ENCODE data around the gene PPP1R7. TPM values are rescaled to one million over a fixed set of nuclear protein-coding genes. Genes with fewer than 3 reads are reported as not detected.
A peak's percentile ranks its signal among the peaks of the same experiment; 100 is the strongest.
"Not testable (repeated sequence)": the region's sequence is repeated elsewhere in the genome, so short reads cannot be mapped to it uniquely, and the experiment has no call there.

Gene PPP1R7
- total RNA-seq (10 to 100 TPM; 36.4 to 38.2 TPM), total RNA-seq (19.8 to 103 (median 54.3) reads per million in 172 experiments)
- 89.3 TPM for polyA plus RNA-seq (2013, experiment 1 of 2)
- 77.8 TPM for polyA plus RNA-seq (2013, experiment 2 of 2)

GRCh38 chr2:241149925-241150659 lies at the start of gene PPP1R7:
Gene PPP1R7, plus strand, starts transcription at chr2:241150467. Its CDS starts 29 bp downstream, at chr2:241150496.
- Mint-ChIP-seq H3K9me3 (no peaks in the 10 kb centered on the region), H3K4me1 (ENCODE audit: low read depth) (peaks cover 43% of the 10 kb centered on the region), H3K27ac (peak within 1 kb of the TSS; percentile 89), H3K4me3 (peak within 1 kb of the TSS; percentile 97), H3K36me3 (ENCODE audit: low read depth) (peaks cover 38% of the 10 kb centered on the region), H3K27me3 (no peaks in the 10 kb centered on the region)
- CTCF ChIA-PET = interaction anchor here (0.9 to 6.9 kb wide), 9 partner anchors 30 to 236 kb away, joined by 3 to 66 read pairs (median 5); no protein-coding TSS in a partner anchor
- no peaks in the 10 kb centered on the region for H3K27me3 ChIP-seq (ENCODE audit: control insufficient read depth in 1 of 2, insufficient read depth in 2 of 2, low read length in 2 of 2)
- H3K27ac ChIP-seq (ENCODE audit: low read depth in 1 of 2, low read length in 2 of 2) = peak within 1 kb of the TSS; percentile 53 to 65
- DNase-seq (peak; percentile 88 to 98 (median 94)), ATAC-seq (ENCODE audit: poor library complexity) (peak; percentile 80)
- intact Hi-C loops (cut with DNase I, micrococcal nuclease) = loop anchor here (1.0 to 10.0 kb wide), 14 partner anchors 47 to 585 kb away; partner anchors contain the start of genes MTERF4 (in 2 of the 2), CAPN10 (in 1 of the 2), D2HGDH (in 1 of the 2) and FARP2 (in 1 of the 2)
- no peaks in the 10 kb centered on the region for H3K9me3 ChIP-seq (ENCODE audit: control insufficient read depth in 1 of 2, insufficient read depth in 1 of 2, low read length in 2 of 2)
- peaks cover 13% of the 10 kb centered on the region for H3K36me3 ChIP-seq (ENCODE audit: insufficient read depth, low read length)
- peak; percentile 61 for TF ChIP-seq CTCF (IDR thresholded peaks at IDR 0.05)
- POLR2A ChIA-PET = interaction anchor here (0.6 to 4.9 kb wide), 26 partner anchors 14 to 564 kb away, joined by 3 to 73 read pairs (median 4); partner anchors contain the start of genes ATG4B, CAPN10, HDLBP and ING5
- peak within 1 kb of the TSS; percentile 93 for H3K4me3 ChIP-seq (ENCODE audit: low read length)
- peaks cover 36% of the 10 kb centered on the region for H3K4me1 ChIP-seq (ENCODE audit: insufficient read depth, low read length)

- peaks cover 80% of the 10 kb centered on the region for H3K4me1 ChIP-seq (ENCODE audit: insufficient read depth, low read length)
- Mint-ChIP-seq H3K9me3 (no peaks in the 10 kb centered on the region), H3K4me3 (peak within 1 kb of the TSS; percentile 95), H3K27ac (peak within 1 kb of the TSS; percentile 95), H3K27me3 (no peaks in the 10 kb centered on the region), H3K4me1 (ENCODE audit: low read depth) (peaks cover 73% of the 10 kb centered on the region), H3K36me3 (ENCODE audit: low read depth) (peaks cover 53% of the 10 kb centered on the region)
- H3K27me3 ChIP-seq (ENCODE audit: control insufficient read depth in 1 of 2, insufficient read depth in 2 of 2, low read length in 2 of 2) = no peaks in the 10 kb centered on the region
- DNase-seq = peak; percentile 79 to 95 (median 88)
- H3K27ac ChIP-seq (ENCODE audit: low read depth in 1 of 2, low read length in 2 of 2) = peak within 1 kb of the TSS; percentile 84 to 90
- TF ChIP-seq CTCF (IDR thresholded peaks at IDR 0.05) = no peak
- CTCF ChIA-PET = interaction anchor here (1.9 kb wide), 1 partner anchor 24 kb away, joined by 6 read pairs; no protein-coding TSS in a partner anchor
- peak within 1 kb of the TSS; percentile 65 for H3K4me3 ChIP-seq (ENCODE audit: low read length)
- POLR2A ChIA-PET = interaction anchor here (0.6 to 4.2 kb wide), 22 partner anchors 9 to 600 kb away, joined by 3 to 73 read pairs (median 4); partner anchors contain the start of genes HDLBP, ING5, PASK and PPP1R7
- H3K9me3 ChIP-seq (ENCODE audit: control insufficient read depth in 1 of 2, insufficient read depth in 1 of 2, low read length in 2 of 2) = no peaks in the 10 kb centered on the region
- peak; percentile 93 for ATAC-seq (ENCODE audit: poor library complexity)
- intact Hi-C loops (cut with DNase I, micrococcal nuclease) = loop anchor here (1.0 to 10.0 kb wide), 6 partner anchors 46 to 518 kb away; partner anchors contain the start of genes CAPN10 (in 1 of the 2), HDLBP (in 1 of the 2), PASK (in 1 of the 2) and PPP1R7 (in 1 of the 2)
- peaks cover 40% of the 10 kb centered on the region for H3K36me3 ChIP-seq (ENCODE audit: insufficient read depth, low read length)
Observed at GRCh38 chr2:241102239-241102803, 47.9 kb upstream of the PPP1R7 start, which contains the start of gene MTERF4. Gene MTERF4, minus strand, starts transcription at chr2:241102287. Its CDS starts 14 bp downstream, at chr2:241102273.

- H3K9me3 ChIP-seq (ENCODE audit: control insufficient read depth in 1 of 2, insufficient read depth in 1 of 2, low read length in 2 of 2) = peaks cover 0 to 3% of the 10 kb centered on the region in 2 experiments
- H3K9me3 Mint-ChIP-seq = no peaks in the 10 kb centered on the region
- POLR2A ChIA-PET = interaction anchor here (1.7 to 4.2 kb wide), 5 partner anchors 9 to 212 kb away, joined by 6 to 73 read pairs (median 16); partner anchors contain the start of genes HDLBP, PASK, PPP1R7 and SEPTIN2
- H3K4me1 ChIP-seq (ENCODE audit: insufficient read depth, low read length) = peaks cover 83% of the 10 kb centered on the region
- peak overlapping the region; percentile 84 to 90 for H3K27ac ChIP-seq (ENCODE audit: low read depth in 1 of 2, low read length in 2 of 2)
- peak overlapping the region; percentile 95 for H3K4me3 Mint-ChIP-seq
- H3K4me3 ChIP-seq (ENCODE audit: low read length) = peak overlapping the region; percentile 65
- peaks cover 45% of the 10 kb centered on the region for H3K36me3 Mint-ChIP-seq (ENCODE audit: low read depth)
- H3K4me1 Mint-ChIP-seq (ENCODE audit: low read depth) = peaks cover 73% of the 10 kb centered on the region
- CTCF ChIA-PET = interaction anchor here (1.9 kb wide), 1 partner anchor 25 kb away, joined by 6 read pairs; no protein-coding TSS in a partner anchor
- DNase-seq (no peak), ATAC-seq (ENCODE audit: poor library complexity) (no peak)
- peaks cover 36% of the 10 kb centered on the region for H3K36me3 ChIP-seq (ENCODE audit: insufficient read depth, low read length)
- peak overlapping the region; percentile 95 for H3K27ac Mint-ChIP-seq
- no peaks in the 10 kb centered on the region for H3K27me3 Mint-ChIP-seq
- intact Hi-C loops (cut with DNase I, micrococcal nuclease) = loop anchor here (2.0 to 10.0 kb wide), 5 partner anchors 46 to 518 kb away; partner anchors contain the start of genes CAPN10 (in 1 of the 2), HDLBP (in 1 of the 2), PASK (in 1 of the 2) and SEPTIN2 (in 1 of the 2)
- H3K27me3 ChIP-seq (ENCODE audit: control insufficient read depth in 1 of 2, insufficient read depth in 2 of 2, low read length in 2 of 2) = no peaks in the 10 kb centered on the region
- no peak for TF ChIP-seq CTCF (IDR thresholded peaks at IDR 0.05)
Observed at GRCh38 chr2:241103176-241103595, 47.1 kb upstream of the PPP1R7 start.

GRCh38 chr2:241104611-241105010 lies 45.7 kb upstream of the PPP1R7 start:
- H3K27ac ChIP-seq (ENCODE audit: low read depth in 1 of 2, low read length in 2 of 2); CTCF ChIA-PET; H3K27me3 ChIP-seq (ENCODE audit: control insufficient read depth in 1 of 2, insufficient read depth in 2 of 2, low read length in 2 of 2); H3K4me3 ChIP-seq (ENCODE audit: low read length); DNase-seq; H3K27me3 Mint-ChIP-seq; ATAC-seq (ENCODE audit: poor library complexity); H3K9me3 Mint-ChIP-seq: not testable (repeated sequence)
- POLR2A ChIA-PET = interaction anchor here (0.6 to 4.2 kb wide), 5 partner anchors 9 to 1932 kb away, joined by 3 to 73 read pairs (median 5); partner anchors contain the start of genes PASK and PPP1R7
- Mint-ChIP-seq H3K4me3 (peak overlapping the region; percentile 38), H3K27ac (peak overlapping the region; percentile 17), H3K4me1 (ENCODE audit: low read depth) (peaks cover 74% of the 10 kb centered on the region), H3K36me3 (ENCODE audit: low read depth) (peaks cover 42% of the 10 kb centered on the region)
- peaks cover 22% of the 10 kb centered on the region for H3K36me3 ChIP-seq (ENCODE audit: insufficient read depth, low read length)
- peaks cover 0 to 13% of the 10 kb centered on the region in 2 experiments for H3K9me3 ChIP-seq (ENCODE audit: control insufficient read depth in 1 of 2, insufficient read depth in 1 of 2, low read length in 2 of 2)
- peaks cover 83% of the 10 kb centered on the region for H3K4me1 ChIP-seq (ENCODE audit: insufficient read depth, low read length)
- intact Hi-C loops (cut with DNase I, micrococcal nuclease) = loop anchor here (5.0 to 10.0 kb wide), 4 partner anchors 70 to 520 kb away; partner anchors contain the start of genes CAPN10 (in 1 of the 2), HDLBP (in 1 of the 2) and SEPTIN2 (in 1 of the 2)

Data from CD4-positive, alpha-beta T cell (primary cell).